HS-5 (cell line): ENCODE measurements around the gene MYH15.
A peak's percentile ranks its signal among the peaks of the same experiment; 100 is the strongest.

Experiments used
- DNase-seq: peaks from one replicate; pipeline ENCODE4 v3.0.0-alpha.2; 2012; ENCODE audit warnings: low read depth

Gene MYH15

DNA sequence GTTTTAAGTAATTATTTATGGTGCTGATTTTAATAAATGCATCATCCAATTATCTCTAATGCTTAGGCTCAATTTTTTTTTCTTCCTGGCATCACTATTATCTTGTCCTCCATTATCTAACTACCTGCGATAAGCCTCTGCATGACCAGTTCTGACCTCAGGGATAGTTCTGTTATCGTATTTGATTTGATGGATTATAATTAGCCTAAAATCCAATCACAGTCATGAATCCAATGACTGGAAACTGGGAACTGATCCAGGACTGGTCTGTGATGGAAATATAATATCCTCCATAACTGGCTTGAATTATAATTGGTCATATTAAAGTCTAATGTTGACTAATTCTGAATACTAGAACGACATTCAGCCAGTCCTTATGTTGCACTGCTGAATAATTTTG, 1.1 kb downstream of the MYH15 start:
- DNase-seq, result no peak

DNA sequence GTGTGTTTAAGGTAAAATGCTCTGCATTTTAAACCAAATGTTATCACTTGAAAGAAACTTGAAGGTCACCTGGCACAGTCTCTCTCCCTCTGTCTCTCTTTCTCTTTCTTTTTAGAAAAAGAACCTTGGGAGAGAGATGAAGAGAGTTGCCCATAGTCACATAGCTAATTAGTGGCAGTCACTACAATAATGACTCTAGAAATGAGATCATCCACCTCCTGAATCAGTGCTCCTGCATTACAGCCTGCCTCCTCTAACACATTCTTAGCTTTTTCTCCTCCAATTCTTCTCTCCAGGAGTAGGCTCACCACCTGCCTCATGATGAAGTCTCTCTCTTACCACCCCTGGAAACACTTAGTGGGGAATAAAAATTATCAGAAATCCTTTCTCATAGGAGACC, 2.5 kb downstream of the MYH15 start:
- DNase-seq, result no peak

DNA sequence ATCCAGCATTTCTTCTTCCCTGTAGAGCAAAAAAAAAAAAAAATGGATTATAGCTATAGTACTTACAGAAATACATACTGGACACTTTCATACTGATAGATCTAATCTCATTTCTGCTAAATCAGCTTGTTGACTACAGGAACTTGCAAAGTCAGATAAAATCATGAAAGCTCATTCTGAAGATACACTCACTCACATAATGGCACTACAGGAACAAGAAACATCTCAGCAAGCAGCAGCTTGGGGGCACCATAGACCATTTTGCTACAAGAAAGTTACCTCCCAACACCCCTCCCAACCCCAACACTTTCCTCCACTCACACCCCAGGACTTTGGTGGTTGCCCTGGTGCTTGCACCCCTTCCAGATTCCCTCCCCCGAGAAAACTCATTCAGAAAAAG, 4.6 kb downstream of the MYH15 start:
- DNase-seq, result no peak

DNA sequence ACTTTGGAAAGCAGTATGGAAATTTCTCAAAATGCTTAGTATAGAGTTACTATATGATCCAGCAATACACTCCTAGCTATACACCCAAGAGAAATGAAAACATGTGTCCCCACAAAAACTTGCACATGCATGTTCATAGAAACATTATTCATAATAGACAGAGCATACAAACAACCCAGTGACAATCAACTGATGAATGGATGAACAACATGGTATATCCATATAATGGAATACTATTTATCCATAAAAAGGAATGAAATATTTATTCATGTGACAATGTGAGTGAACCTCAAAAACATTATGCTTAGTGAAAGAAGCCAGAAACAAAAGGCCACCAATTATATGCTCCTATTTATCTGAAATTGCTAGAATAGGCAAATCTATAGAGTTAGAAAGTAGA, 6.7 kb downstream of the MYH15 start:
- DNase-seq, result no peak

DNA sequence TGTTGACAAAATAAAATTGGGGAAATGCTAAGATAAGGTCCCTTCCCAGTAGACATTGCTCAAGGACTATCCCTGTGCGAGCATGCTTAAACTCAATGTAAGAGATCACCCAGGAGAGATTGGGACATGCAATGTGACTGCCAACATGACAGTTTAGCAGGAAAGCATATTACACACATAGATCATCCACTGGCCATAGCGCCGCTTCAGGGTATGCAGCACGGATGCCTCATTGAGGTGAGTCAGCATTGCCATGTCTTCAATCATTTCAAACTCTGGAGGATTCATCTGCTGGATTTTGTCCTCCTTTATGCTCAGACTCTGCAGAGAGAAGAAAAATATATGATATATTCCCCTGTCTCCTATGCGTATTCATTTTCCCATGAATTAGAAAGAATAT, 8.9 kb downstream of the MYH15 start:
- no peak for DNase-seq

DNA sequence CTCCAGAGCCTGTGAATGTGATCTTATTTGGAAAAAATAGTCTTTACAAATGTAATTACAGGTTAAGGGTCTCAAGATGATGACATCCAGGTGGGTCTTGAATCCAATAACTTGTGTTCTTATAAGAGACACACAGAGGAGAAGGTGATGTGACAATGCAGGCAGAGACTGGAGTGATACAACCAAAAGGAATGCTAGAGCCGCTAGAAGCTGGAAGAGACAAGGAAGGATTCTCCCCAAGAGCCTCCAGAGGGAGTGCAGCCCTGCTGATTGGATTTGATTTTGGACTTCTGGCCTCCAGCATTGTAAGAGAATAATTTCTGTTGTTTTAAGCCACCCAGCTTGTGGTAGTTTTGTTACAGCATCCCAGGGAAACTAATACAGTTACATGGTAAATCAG, 9.7 kb downstream of the MYH15 start:
- no peak for DNase-seq

DNA sequence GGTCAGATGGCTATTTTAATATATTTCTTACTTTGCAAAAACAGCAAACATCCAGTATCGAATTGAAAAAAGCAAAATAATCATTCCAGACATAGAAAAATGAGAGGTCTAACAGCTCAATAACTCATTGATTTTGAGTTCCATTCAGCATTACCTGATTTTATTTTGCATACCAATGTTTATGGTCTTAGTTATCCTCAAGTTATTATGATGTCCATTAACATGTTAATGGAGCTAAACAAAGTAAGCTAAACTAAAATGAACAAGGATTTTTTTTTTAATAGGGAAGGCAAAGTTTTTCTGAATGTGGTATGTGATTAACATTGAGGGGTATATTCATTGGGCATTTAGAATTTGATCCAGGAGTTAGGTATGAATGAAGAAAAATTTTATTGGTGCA, 13.1 kb downstream of the MYH15 start:
- DNase-seq, result no peak

DNA sequence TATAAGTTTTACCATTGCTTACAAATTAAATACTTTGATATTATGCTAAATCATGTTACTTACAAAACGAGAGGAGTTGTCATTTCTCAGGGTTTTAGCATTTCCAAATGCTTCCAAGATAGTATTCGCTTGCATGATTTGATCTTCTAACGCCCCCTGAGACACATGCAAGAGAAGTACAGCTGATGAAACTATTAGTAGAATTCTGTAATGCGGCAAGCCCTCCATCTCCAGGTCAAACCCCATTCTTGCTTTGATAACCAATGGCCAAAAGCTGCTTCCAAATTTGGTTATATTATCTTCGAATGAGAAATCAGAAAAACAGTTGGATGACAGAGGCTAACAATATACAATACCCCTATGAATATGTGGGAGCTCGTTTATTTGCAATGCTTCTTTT, 14.7 kb downstream of the MYH15 start:
- no peak for DNase-seq

DNA sequence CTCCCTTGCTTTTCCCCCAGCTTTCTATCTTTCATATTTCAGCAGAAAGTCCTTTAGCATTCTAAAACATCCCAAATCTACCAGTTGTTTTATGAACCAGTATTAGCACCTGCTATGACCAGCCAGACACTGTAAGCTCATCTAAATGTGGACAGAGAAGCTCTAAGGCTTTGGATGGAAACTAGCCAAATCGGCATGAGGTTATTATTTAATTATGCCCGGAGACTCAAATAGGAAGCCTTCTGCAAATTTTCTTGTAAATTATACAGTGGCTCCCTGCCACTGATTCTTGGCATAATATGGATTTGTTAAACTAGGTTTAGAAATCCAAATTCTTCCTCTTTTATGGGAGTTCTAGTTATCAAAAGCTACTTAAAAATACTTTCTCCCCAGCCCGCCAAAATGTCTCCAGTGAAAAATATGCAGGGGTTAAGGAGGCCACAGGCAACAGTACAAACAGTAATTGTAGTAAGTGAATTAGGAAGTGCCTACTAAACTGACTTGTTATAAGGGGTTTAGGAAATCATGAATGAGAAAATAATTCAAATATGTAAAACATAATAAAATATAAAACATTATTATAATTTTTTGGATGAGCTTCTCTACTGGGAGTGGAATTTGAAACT, 15.4 kb downstream of the MYH15 start:
- DNase-seq, result no peak

DNA sequence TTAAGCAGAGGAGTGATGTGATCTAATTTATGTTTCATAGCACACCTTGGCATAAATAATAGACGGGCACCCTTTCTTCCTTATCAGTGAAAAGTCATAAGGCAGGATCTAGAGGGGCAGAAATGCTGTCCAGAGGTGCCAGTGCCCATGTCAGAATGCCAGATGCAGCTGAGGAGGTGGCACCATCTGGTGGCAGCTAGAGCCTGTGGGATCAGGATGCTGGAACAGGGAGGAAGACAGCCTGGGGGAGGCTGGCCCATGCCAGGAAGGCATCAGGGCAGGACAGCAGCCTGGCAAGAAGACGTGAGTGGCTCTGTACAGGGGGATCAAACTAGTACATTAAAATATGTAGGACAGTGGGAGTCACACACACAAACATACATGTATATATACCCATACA, 16.5 kb downstream of the MYH15 start:
- no peak for DNase-seq

DNA sequence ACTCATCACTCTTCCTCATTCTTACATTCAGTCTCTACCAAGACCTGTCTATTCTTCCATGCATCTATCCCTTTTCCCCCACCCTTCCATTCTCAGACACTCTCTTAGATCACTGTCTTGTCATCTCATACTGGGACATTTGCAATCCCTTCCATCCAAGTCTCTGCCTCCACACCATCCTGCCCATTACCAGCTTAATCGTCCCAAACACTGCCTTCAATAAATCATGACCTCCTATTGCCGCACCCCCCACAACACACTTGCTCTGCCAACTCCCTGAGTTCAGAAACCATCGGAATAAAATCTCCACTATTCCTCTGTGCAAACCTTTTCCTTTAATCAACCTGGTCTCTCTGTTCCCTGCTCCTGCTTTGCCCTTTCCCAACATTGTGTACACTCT, 18.9 kb downstream of the MYH15 start:
- no peak for DNase-seq

DNA sequence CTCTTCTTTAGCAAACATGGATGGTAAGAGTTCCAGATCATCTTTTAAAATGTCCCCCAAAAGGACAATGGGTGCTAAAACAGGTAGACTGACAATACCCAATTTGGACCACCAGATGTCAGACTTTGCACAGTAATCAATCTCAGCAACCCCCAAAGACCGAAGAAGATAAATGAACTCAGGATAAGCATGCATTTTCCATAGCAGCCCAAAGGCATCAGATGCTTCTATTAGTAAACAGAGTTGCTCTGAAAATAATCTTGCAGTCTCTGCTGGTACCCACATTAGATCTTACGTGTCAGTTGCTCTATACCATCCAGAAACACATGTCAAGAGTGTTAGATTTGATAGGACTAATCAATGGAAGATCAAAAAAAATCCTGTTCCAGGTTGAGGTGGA, 20.6 kb downstream of the MYH15 start:
- DNase-seq, result no peak

DNA sequence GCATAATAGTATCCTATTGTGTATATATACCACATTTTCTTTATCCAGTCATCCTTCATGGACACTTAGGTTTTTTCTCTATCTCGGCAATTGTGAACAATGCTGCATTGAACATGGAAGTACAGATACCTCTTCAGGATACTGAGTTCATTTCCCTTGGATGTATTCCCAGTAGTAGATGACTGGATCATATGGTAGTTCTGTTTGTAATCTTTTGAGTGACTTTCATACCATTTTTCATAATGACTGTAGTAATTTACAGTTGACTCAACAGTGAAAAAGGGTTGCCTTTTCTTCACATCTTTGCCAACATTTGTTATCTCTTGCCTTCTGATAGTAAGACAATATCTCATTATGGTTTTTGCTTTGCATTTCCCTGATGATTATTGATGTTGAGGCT, 21.8 kb downstream of the MYH15 start:
- peak; percentile 87 for DNase-seq

DNA sequence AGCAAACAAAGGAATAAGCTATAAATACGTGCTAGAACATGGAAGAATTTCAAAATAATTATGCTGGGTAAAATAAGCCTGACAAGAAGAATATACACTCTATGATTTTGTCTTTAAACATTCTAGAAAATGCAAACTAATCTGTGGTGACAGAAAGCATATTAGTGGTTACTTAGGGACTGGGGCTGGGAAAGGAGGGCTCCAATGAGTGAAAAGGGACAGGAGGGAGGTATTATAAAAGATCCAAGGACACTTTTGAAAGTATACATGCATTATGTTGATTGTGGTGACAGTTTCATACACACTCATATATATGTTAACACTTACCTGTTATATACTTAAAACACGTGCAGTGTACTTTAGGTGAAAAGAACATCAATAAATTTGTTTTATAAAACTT, 23.0 kb downstream of the MYH15 start:
- DNase-seq, result no peak

DNA sequence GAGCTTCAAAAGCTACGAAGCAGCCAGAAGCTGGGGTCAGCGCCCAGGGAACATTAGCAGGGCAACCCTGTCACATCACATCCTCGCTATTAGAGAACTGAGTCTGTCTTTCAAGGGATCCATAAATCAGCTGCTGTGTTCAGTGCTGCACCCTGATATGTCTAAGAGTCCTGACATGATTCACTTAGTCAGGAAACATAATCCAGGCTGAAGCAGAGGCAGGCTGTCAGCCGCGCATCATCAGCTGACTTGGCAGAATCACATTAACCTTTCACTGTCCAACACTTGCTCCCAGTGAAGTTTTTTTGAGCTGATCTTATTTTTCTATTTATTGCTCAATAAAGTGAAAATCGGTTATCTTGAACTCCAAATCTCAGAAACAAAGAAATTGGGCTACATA, 23.5 kb downstream of the MYH15 start:
- DNase-seq, result no peak

DNA sequence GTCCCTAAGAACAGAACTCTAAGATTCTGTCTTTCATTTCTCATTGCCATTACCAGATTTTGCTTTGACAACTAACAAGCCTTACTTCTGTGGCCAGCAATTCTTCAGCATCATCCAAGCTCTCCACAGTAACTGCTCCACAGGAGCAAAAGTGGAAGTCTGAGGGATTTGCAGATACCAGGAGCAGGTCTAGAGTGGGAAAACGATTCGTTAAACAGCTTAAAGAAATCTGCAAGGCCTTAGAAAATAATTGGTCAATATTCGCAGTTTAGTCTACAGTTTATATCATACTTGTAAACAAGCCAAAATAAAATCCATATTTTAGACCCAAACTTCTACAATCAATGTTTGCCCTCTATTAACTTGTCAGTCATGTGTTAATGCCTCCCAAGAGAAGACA, 24.1 kb downstream of the MYH15 start:
- no peak for DNase-seq

DNA sequence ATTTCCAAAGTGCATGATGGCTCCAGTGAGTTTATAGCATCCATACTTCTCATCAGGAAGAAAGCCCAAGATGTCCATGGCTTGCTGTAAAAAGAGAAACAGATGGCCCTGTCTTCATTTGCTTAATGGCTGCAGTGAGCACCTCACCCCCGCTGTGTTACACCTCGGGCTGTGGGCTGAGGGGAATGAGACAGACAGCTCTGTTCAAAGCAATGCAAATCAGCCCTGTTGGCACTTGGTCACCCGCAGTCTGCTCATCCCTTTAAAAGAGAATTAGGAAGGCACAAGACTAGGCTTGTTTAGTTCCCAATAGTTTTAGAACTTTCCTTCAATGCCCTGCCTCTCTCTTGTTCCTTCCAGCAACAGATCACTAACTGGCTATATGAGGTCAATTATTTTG, 25.2 kb downstream of the MYH15 start:
- no peak for DNase-seq

DNA sequence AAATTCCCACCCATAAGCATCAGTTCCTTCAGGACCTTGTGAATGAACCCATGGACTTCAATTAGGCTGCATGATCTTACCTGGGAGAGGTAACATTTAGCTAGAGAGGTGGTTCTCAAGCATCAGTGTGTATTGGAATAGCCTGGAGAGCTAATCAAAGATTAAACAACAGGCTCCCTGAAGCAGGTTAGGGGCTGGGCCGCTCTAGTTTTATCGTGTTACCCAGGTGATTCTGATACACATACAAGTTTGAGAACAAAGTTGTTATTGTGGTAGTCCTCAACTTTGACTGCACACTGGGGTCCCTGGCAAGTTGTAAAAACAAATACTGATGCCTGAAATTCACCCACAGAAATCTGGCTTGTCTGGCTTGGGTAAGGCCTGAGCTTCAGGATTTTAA, 31.2 kb downstream of the MYH15 start:
- no peak for DNase-seq

DNA sequence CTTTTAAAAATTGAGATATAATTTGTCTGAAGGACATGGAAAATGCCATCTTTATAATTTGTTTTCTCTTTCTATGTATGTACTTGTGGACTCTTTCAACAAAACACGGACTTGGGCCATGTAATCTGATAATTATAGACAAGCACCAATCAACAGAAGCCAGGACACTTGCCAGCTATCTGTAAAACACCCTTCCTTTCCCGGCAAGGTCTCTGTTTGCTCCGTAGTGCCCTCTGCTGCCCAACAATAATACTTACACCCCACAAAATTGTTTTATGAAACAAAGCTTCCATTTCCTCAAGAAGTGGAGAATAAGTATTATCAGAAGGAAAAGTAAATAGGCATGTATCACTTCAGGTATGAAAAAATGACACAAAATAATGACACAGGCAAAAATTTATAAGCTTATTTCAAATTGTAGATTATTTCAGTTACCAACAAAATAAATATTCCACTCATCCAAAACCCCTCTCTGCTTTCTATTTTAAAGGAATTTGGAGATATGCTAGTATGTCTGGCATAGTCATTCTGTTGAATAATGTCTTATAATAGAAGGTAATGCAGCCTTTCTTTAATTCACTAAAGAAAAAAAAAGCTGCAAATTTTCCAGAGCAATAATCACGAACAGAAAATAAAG, 32.8 kb downstream of the MYH15 start:
- no peak for DNase-seq

DNA sequence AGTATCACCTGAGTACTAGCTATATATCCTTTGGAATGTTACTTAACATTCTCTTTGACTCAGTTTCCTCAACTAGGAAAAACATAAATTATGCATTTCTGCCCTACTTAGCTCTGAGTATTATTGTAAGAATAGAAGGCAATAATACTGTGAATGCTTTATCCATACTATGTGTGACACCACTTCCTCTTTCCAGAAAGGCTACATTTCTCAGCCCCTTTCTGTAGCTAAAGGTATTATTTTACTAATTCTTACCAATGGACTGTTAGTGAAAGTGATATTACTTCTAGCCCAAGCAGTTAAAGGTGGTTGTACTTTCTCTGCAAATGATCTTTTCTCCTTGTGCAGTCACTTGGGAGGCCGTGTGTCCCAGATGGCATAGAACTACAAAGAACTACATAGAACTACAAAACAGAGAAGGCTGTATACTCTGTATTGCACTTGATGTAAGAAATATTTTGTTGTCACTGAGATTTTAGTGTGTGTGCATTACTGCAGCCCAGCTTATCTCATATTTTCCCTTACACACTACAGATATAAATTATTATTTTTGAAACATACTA, 35.1 kb downstream of the MYH15 start:
- DNase-seq, result no peak

DNA sequence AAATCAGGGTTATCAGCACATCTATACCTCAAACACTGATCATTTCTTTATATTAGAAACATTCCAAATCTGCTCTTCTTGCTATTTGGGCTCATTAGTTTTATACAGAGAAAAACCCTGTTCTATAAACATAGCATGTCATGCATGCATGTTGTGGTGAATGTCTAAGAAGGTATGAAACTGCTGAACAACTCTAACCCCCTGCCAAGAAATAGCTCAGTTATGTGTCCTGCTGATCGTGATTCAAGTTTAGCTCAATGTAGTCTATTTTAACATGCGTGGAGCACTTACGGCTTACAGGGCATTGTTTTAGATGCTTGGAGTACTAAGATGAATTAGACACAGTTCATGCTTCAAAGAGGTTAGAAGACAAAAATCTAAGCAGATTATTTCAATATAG, 35.8 kb downstream of the MYH15 start:
- no peak for DNase-seq

DNA sequence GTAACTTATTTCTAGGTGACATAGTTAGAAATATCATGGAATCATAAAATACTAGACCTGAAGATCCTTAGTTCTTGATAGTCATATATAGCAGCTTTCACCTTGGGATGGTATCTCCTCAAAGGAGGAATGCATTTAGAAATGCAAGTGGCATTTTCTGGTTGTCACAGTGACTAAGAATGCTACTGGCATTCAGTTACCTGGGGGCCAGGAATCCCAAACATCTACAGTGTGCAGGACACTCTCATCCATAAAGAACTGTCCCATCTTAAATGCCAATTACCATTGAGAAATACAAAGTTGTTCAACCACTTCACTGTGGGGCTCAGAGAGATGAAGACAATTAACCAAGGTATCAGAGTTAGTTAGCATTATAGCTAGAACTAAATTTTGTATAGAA, 36.7 kb downstream of the MYH15 start:
- no peak for DNase-seq

DNA sequence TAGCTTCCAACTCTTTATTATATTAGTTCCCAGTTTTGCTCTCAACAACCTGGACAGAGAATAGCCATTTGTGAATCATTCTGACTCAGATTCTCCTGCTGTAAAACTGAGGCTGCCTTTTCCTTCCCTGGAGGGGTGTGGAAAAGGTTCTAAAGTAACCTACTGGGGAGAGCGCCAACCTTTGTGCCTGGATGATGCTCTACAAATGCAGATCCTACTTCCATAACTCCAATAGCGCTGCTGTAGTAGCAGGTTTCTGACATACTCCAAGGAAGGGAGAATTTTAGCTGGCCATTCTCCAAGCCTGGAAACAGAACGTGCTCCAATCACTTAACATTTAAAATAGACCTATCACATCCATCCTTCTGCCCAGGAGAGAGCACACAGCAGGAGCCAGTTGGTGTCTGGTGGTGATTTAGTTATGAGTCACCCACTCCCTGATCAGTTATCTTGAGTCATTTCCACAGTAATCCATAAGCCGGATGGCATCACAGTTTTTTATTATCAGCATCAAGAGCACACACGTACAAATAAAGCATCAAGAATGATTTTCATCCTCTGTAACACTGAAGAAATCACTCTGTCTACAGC, 38.3 kb downstream of the MYH15 start:
- peak; percentile 97 for DNase-seq

DNA sequence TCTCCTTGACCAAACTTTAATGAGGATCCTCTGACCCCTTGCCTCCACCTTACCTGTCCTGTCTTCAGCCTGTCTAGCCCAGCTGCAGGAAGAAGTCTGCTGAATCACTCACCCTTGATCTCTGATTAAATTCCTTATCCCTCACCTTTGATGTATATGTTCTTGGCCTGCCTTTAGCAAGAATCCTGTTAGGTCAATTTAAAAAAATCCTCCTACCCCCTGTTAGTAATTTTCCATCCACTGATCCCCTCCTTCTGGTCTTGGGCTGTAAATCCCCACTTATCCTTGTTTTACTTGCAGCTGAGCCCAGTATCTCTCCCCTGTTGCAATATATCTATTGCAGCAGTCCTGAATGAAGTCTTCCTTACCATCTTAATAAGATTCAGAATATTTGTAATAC, 39.0 kb downstream of the MYH15 start:
- no peak for DNase-seq
